ENCODE data around the gene KLHL20. TPM values are rescaled to one million over a fixed set of nuclear protein-coding genes. Genes with fewer than 3 reads are reported as not detected.

KLHL20 gene
- total RNA-seq, 1 experiment from 2014 or later: 46.4 TPM

DNA sequence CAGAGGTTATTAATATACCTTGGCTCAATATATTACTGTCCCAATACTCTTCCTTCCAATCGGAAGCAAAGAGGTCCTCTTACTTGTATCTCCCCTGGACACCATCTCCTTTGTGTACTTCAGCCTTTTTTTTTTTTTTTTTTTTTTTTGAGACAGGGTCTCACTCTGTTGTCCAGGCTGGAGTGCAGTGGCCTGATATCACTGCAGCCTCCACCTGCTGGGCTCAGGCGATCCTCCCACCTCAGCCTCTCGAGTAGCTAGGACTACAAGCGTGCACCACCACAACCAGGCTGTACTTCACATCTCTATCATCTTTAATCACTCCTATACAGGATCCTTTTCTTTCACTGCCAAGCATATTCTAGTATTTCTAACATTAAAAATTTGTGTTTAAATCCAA lies 106.9 kb downstream of the KLHL20 start:
- H3F3A ChIP-seq (ENCODE audit: low read length, unreplicated experiment): no peaks in the 10 kb centered on the region
- intact Hi-C loops (cut with micrococcal nuclease): loop anchor here (5.0 kb wide), 1 partner anchor 564 kb away; no protein-coding TSS in a partner anchor
- ATAC-seq (no peak), DNase-seq (no peak)
- no peak overlapping the region for H3K27ac ChIP-seq (ENCODE audit: low read length)
- peaks cover 33% of the 10 kb centered on the region for H3K36me3 ChIP-seq (ENCODE audit: low read depth, low read length)
- peaks cover 18% of the 10 kb centered on the region for H4K20me1 ChIP-seq (ENCODE audit: low read length)
- no peaks in the 10 kb centered on the region for H3K27me3 ChIP-seq (ENCODE audit: low read length)
- ChIA-PET CTCF (no interaction called here), POLR2A (ENCODE audit: unreplicated experiment) (no interaction called here)
- H2AFZ ChIP-seq (ENCODE audit: low read length): no peak overlapping the region
- no TSS peak for BruUV-seq (replicated peaks)
- peaks cover 90% of the 10 kb centered on the region for H3K79me2 ChIP-seq (ENCODE audit: low read length)
- H3K4me2 ChIP-seq (ENCODE audit: low read length): peak overlapping the region; percentile 89
- peak overlapping the region; percentile 72 for H3K4me3 ChIP-seq (ENCODE audit: low read length)
- no peaks in the 10 kb centered on the region for H3K9me3 ChIP-seq (ENCODE audit: low read length)
- no peak for TF ChIP-seq EZH2phosphoT487 (IDR thresholded peaks at IDR 0.05; ENCODE audit: borderline replicate concordance, low read length)
- TF ChIP-seq EZH2 (IDR thresholded peaks at IDR 0.05; ENCODE audit: low read length, unreplicated experiment): no peak
- TF ChIP-seq, protein P1, sequence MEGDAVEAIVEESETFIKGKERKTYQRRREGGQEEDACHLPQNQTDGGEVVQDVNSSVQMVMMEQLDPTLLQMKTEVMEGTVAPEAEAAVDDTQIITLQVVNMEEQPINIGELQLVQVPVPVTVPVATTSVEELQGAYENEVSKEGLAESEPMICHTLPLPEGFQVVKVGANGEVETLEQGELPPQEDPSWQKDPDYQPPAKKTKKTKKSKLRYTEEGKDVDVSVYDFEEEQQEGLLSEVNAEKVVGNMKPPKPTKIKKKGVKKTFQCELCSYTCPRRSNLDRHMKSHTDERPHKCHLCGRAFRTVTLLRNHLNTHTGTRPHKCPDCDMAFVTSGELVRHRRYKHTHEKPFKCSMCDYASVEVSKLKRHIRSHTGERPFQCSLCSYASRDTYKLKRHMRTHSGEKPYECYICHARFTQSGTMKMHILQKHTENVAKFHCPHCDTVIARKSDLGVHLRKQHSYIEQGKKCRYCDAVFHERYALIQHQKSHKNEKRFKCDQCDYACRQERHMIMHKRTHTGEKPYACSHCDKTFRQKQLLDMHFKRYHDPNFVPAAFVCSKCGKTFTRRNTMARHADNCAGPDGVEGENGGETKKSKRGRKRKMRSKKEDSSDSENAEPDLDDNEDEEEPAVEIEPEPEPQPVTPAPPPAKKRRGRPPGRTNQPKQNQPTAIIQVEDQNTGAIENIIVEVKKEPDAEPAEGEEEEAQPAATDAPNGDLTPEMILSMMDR (conservative IDR thresholded peaks at IDR 0.05; ENCODE audit: low read depth, low read length): no peak
- H3K4me1 ChIP-seq (ENCODE audit: insufficient read depth, low read length): peaks cover 37% of the 10 kb centered on the region
- no peak overlapping the region for H3K9ac ChIP-seq (ENCODE audit: low read length)
- H3K9me2 ChIP-seq (replicated peaks; ENCODE audit: low read length): no peaks in the 10 kb centered on the region

DNA sequence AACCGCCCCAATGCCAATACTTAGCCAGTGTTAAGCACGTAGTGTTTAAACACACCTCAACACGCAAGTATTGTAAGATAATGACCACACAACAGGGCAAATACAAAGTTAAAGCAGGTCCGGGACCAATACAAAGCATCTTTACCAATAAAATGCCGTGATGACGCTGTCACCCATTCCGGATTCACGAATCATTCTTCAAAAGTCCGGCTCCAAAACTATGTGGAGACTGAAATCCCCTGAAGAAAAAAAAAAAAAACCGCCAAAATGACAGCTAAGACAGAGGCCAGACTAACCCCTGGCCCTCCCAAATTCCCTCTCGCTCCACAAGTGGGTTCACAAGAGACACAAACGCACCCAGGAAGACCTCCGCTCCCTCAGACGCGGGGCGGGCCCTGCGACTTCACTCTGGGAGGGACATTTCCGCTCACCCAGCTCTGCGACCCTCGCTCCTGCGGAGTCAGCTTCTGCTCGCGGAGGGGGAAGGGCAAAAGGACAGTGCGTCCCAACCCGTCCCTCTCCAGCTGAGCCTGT lies 109.1 kb downstream of the KLHL20 start:
- POLR2A ChIA-PET (ENCODE audit: unreplicated experiment): interaction anchor here (0.5 to 1.2 kb wide), 5 partner anchors 8 to 816 kb away, joined by 3 to 12 read pairs (median 4); partner anchors contain the start of gene KLHL20
- no peaks in the 10 kb centered on the region for H3K9me2 ChIP-seq (replicated peaks; ENCODE audit: low read length)
- intact Hi-C loops (cut with micrococcal nuclease): loop anchor here (1.0 to 5.0 kb wide), 8 partner anchors 44 to 1078 kb away; partner anchors contain the start of genes KLHL20, PRDX6 and ZBTB37
- TF ChIP-seq, protein P1 (conservative IDR thresholded peaks at IDR 0.05; ENCODE audit: low read depth, low read length): no peak
- TF ChIP-seq EZH2 (IDR thresholded peaks at IDR 0.05; ENCODE audit: low read length, unreplicated experiment): no peak
- TF ChIP-seq EZH2phosphoT487 (IDR thresholded peaks at IDR 0.05; ENCODE audit: borderline replicate concordance, low read length): no peak
- peak overlapping the region; percentile 82 for H2AFZ ChIP-seq (ENCODE audit: low read length)
- no peaks in the 10 kb centered on the region for H3F3A ChIP-seq (ENCODE audit: low read length, unreplicated experiment)
- H3K4me3 ChIP-seq (ENCODE audit: low read length): peak overlapping the region; percentile 72
- H3K27ac ChIP-seq (ENCODE audit: low read length): peak overlapping the region; percentile 81
- CTCF ChIA-PET: interaction anchor here (0.6 to 2.1 kb wide), 5 partner anchors 109 to 394 kb away, joined by 3 to 7 read pairs (median 4); partner anchors contain the start of gene KLHL20
- ATAC-seq: no peak; the same call in 1 of the 2 replicates
- H3K9ac ChIP-seq (ENCODE audit: low read length): peak overlapping the region; percentile 83
- H3K4me2 ChIP-seq (ENCODE audit: low read length): peak overlapping the region; percentile 89
- no peaks in the 10 kb centered on the region for H3K9me3 ChIP-seq (ENCODE audit: low read length)
- DNase-seq: no peak
- H3K27me3 ChIP-seq (ENCODE audit: low read length): no peaks in the 10 kb centered on the region
- BruUV-seq (replicated peaks): no TSS peak
- peaks cover 22% of the 10 kb centered on the region for H3K36me3 ChIP-seq (ENCODE audit: low read depth, low read length)
- H4K20me1 ChIP-seq (ENCODE audit: low read length): peaks cover 18% of the 10 kb centered on the region
- peaks cover 93% of the 10 kb centered on the region for H3K79me2 ChIP-seq (ENCODE audit: low read length)
- H3K4me1 ChIP-seq (ENCODE audit: insufficient read depth, low read length): peaks cover 56% of the 10 kb centered on the region
